Tibial nerve (tissue), 4 donors: ENCODE measurements around the gene TLNRD1.

Source experiments
- EP300 ChIP-seq, 2 donors: sonication (generic); formaldehyde crosslinking; IDR thresholded peaks; one replicate each; pipeline ENCODE4 v1.6.1; 2017; ENCODE audit warnings: antibody characterized with exemption in 2 of 2, mild to moderate bottlenecking in 1 of 2
- POLR2A ChIP-seq, 2 donors: fragments of 450-650 bp; IDR thresholded peaks; one replicate each; pipeline ENCODE4 v1.6.1; 2017; ENCODE audit warnings: antibody characterized with exemption in 2 of 2, mild to moderate bottlenecking in 2 of 2, moderate library complexity in 2 of 2
- TF ChIP-seq, protein P1 (sequence below), 5 experiments: fragments of 200-600 bp in 3 of 5; fragments of 450-650 bp in 2 of 5; sonication (generic) in 3 of 5; IDR thresholded peaks; one replicate each; pipeline ENCODE4 v1.5.1; 2016 to 2019; ENCODE audit warnings: antibody characterized with exemption in 5 of 5, mild to moderate bottlenecking in 3 of 5, moderate library complexity in 2 of 5

DNA sequence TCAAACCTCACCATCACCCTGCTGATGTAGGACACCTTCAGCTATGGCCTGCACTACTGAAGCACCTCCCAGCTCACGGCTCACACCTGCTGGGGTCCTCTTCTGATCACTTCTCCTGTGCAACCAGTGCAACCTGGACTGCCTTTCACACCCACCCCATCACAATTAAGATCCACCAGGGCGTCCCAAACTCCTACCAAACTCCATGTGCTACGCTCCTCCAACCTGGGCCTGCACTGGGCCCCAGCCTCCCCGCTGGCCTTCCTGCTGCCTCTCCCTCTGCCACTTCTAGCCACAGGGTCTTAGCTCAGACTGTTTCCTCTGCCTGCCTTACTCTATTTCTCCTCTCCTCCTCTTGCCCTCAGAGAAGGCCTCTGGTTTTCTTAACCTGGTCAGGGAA lies 23.9 kb upstream of the TLNRD1 start:
- TF ChIP-seq, protein P1, sequence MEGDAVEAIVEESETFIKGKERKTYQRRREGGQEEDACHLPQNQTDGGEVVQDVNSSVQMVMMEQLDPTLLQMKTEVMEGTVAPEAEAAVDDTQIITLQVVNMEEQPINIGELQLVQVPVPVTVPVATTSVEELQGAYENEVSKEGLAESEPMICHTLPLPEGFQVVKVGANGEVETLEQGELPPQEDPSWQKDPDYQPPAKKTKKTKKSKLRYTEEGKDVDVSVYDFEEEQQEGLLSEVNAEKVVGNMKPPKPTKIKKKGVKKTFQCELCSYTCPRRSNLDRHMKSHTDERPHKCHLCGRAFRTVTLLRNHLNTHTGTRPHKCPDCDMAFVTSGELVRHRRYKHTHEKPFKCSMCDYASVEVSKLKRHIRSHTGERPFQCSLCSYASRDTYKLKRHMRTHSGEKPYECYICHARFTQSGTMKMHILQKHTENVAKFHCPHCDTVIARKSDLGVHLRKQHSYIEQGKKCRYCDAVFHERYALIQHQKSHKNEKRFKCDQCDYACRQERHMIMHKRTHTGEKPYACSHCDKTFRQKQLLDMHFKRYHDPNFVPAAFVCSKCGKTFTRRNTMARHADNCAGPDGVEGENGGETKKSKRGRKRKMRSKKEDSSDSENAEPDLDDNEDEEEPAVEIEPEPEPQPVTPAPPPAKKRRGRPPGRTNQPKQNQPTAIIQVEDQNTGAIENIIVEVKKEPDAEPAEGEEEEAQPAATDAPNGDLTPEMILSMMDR (IDR thresholded peaks at IDR 0.05), result no peak
- TF ChIP-seq POLR2A (IDR thresholded peaks at IDR 0.05), result no peak
- no peak for TF ChIP-seq EP300 (IDR thresholded peaks at IDR 0.05)
